Gastroesophageal sphincter (tissue), 3 donors: ENCODE measurements around the gene CTTN.

ENCODE experiments used
- POLR2A ChIP-seq, 2 donors: fragments of 450-650 bp; IDR thresholded peaks; one replicate each; pipeline ENCODE4 v1.6.1; 2017; ENCODE audit warnings: antibody characterized with exemption in 2 of 2, mild to moderate bottlenecking in 2 of 2, moderate library complexity in 1 of 2
- POLR2AphosphoS5 ChIP-seq: sonication (generic); formaldehyde crosslinking; IDR thresholded peaks from one replicate; pipeline ENCODE4 v1.6.1; 2017; ENCODE audit warnings: antibody characterized with exemption
- TF ChIP-seq, protein P1 (sequence below), 4 experiments: fragments of 200-600 bp in 2 of 4; fragments of 450-650 bp in 2 of 4; sonication (generic) in 1 of 4; IDR thresholded peaks; one replicate each; pipeline ENCODE4 v1.5.1; 2017 to 2019; ENCODE audit warnings: antibody characterized with exemption in 4 of 4, mild to moderate bottlenecking in 2 of 4, moderate library complexity in 2 of 4

DNA sequence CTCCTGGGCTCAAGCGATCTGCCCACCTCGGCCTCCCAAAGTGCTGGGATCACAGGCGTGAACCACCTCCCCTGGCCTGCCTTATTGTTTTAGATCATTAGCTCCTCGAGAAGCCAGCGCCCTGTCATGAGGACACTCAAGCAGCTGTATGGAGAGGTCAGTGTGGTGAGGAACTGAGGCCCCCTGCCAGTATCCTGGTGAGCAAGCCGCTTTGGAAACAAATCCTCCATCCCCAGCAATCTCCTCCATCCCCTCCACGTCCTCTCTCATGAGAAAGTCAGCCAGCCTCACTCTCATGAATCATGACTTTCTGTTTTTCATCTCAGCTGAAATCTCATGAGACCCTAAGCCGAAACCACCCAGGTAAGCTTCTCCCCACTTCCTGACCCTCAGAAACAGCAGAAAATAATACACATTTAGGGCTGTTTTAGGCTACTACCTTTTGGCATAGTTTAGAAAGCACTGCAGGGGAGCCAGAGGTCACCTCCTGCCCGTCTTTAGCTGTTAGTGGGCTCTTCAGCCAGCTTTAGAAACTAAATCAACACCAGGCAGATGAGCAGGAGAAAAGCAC lies 56.0 kb downstream of the CTTN start:
- no peak for TF ChIP-seq POLR2AphosphoS5
- TF ChIP-seq, protein P1, sequence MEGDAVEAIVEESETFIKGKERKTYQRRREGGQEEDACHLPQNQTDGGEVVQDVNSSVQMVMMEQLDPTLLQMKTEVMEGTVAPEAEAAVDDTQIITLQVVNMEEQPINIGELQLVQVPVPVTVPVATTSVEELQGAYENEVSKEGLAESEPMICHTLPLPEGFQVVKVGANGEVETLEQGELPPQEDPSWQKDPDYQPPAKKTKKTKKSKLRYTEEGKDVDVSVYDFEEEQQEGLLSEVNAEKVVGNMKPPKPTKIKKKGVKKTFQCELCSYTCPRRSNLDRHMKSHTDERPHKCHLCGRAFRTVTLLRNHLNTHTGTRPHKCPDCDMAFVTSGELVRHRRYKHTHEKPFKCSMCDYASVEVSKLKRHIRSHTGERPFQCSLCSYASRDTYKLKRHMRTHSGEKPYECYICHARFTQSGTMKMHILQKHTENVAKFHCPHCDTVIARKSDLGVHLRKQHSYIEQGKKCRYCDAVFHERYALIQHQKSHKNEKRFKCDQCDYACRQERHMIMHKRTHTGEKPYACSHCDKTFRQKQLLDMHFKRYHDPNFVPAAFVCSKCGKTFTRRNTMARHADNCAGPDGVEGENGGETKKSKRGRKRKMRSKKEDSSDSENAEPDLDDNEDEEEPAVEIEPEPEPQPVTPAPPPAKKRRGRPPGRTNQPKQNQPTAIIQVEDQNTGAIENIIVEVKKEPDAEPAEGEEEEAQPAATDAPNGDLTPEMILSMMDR (IDR thresholded peaks at IDR 0.05) = no peak
- no peak for TF ChIP-seq POLR2A (IDR thresholded peaks at IDR 0.05)
